ENCODE measurements around the gene ALPG. TPM values are rescaled to one million over a fixed set of nuclear protein-coding genes. Genes with fewer than 3 reads are reported as not detected.
"Not testable (repeated sequence)": the region's sequence is repeated elsewhere in the genome, so short reads cannot be mapped to it uniquely, and the experiment has no call there.

Gene ALPG
- total RNA-seq, 4 donors from 2014 or later, result not detected

GRCh38 chr2:232437195-232437571 lies 30.5 kb downstream of the ALPG start:
- Histone ChIP-seq H3K27ac (no peak overlapping the region), H3K9me3 (no peaks in the 10 kb centered on the region), H3K27me3 (no peaks in the 10 kb centered on the region), H3K4me1 (no peaks in the 10 kb centered on the region), H3K36me3 (no peaks in the 10 kb centered on the region), H3K4me3 (no peak overlapping the region)
- DNase-seq, result peak in 1 of 3 donors; percentile 41
- TF ChIP-seq POLR2A (IDR thresholded peaks at IDR 0.05) (no peak), CTCF (IDR thresholded peaks at IDR 0.05) (no peak)

GRCh38 chr2:232438091-232438490 lies 31.4 kb downstream of the ALPG start:
- no peak overlapping the region for H3K27ac ChIP-seq
- H3K9me3 ChIP-seq, result no peaks in the 10 kb centered on the region
- peak in 1 of 3 donors; percentile 25 for DNase-seq
- no peak for TF ChIP-seq POLR2A (IDR thresholded peaks at IDR 0.05)
- no peak for TF ChIP-seq CTCF (IDR thresholded peaks at IDR 0.05)
- no peaks in the 10 kb centered on the region for H3K27me3 ChIP-seq
- no peak overlapping the region for H3K4me3 ChIP-seq
- H3K4me1 ChIP-seq, result no peaks in the 10 kb centered on the region
- no peaks in the 10 kb centered on the region for H3K36me3 ChIP-seq

- Histone ChIP-seq H3K9me3 (no peaks in the 10 kb centered on the region), H3K36me3 (no peaks in the 10 kb centered on the region), H3K4me1 (no peaks in the 10 kb centered on the region), H3K27ac (no peak overlapping the region), H3K4me3 (no peak overlapping the region), H3K27me3 (no peaks in the 10 kb centered on the region)
- peak in 2 of 3 donors; percentile 58 to 66 for DNase-seq
- peak in 4 of 6 experiments; percentile 46 to 61 (median 49) for TF ChIP-seq CTCF (IDR thresholded peaks at IDR 0.05)
- TF ChIP-seq POLR2A (IDR thresholded peaks at IDR 0.05), result no peak
Observed at GRCh38 chr2:232438951-232439757, 32.5 kb downstream of the ALPG start.

- H3K27me3 ChIP-seq, result no peaks in the 10 kb centered on the region
- TF ChIP-seq CTCF (IDR thresholded peaks at IDR 0.05), result peak in 1 of 6 experiments; percentile 37
- no peak for TF ChIP-seq POLR2A (IDR thresholded peaks at IDR 0.05)
- DNase-seq, result peak in 1 of 3 donors; percentile 49
Observed at GRCh38 chr2:232439758-232440135, 33.1 kb downstream of the ALPG start.

GRCh38 chr2:232440220-232441018 lies 33.8 kb downstream of the ALPG start:
- H3K4me1 ChIP-seq, H3K4me3 ChIP-seq, H3K27ac ChIP-seq, H3K27me3 ChIP-seq, H3K36me3 ChIP-seq, H3K9me3 ChIP-seq: not testable (repeated sequence)
- peak; percentile 74 to 98 (median 95) for TF ChIP-seq CTCF (IDR thresholded peaks at IDR 0.05)
- peak; percentile 78 to 92 (median 91) for DNase-seq

More at GRCh38 chr2:232439758-232440135, 33.1 kb downstream of the ALPG start:
- Histone ChIP-seq H3K36me3 (no peaks in the 10 kb centered on the region), H3K4me3 (no peak overlapping the region), H3K9me3 (no peaks in the 10 kb centered on the region), H3K4me1 (no peaks in the 10 kb centered on the region), H3K27ac (no peak overlapping the region)
